ENCODE results near the gene SEC14L3. TPM values are rescaled to one million over a fixed set of nuclear protein-coding genes. Genes with fewer than 3 reads are reported as not detected.

Gene SEC14L3
- total RNA-seq, 4 donors from 2014 or later, result not detected

DNA sequence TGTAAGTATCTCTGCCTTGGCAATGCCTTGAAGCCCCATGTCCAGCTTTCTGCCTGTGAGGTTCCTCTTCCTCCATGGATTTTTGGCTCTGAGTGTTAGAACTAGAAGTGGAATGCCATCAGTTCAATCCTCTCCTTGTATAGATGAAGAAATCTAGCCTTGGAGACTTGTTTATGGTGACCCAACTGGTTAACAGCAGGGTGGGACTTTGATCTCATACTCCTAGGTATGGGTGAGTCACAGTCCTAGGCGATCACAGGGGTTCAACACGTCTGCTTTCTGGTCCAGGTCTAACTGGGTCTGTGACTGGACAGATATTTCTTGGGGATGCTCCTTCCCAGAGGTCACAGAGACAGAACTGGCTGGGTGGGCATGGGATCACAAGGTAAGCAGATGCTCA is 55.4 kb downstream of the SEC14L3 start:
- H3K4me1 ChIP-seq, result peaks cover 0 to 14% (median 10%) of the 10 kb centered on the region in 4 donors
- no peaks in the 10 kb centered on the region for H3K27me3 ChIP-seq
- H3K9me3 ChIP-seq, result no peaks in the 10 kb centered on the region
- H3K4me3 ChIP-seq, result no peak overlapping the region
- 75 to 76% methylated on average over 2 of the region's 2 CpGs for WGBS, 2 donors
- H3K27ac ChIP-seq, result no peak overlapping the region
- H3K36me3 ChIP-seq, result peaks cover 0 to 89% (median 5%) of the 10 kb centered on the region in 3 donors
- DNase-seq (ENCODE audit: low spot score in 2 of 2), result no peak
- no peak for TF ChIP-seq POLR2A (IDR thresholded peaks at IDR 0.05)
- no peak for TF ChIP-seq EP300 (IDR thresholded peaks at IDR 0.05)
- TF ChIP-seq, protein P1, sequence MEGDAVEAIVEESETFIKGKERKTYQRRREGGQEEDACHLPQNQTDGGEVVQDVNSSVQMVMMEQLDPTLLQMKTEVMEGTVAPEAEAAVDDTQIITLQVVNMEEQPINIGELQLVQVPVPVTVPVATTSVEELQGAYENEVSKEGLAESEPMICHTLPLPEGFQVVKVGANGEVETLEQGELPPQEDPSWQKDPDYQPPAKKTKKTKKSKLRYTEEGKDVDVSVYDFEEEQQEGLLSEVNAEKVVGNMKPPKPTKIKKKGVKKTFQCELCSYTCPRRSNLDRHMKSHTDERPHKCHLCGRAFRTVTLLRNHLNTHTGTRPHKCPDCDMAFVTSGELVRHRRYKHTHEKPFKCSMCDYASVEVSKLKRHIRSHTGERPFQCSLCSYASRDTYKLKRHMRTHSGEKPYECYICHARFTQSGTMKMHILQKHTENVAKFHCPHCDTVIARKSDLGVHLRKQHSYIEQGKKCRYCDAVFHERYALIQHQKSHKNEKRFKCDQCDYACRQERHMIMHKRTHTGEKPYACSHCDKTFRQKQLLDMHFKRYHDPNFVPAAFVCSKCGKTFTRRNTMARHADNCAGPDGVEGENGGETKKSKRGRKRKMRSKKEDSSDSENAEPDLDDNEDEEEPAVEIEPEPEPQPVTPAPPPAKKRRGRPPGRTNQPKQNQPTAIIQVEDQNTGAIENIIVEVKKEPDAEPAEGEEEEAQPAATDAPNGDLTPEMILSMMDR (IDR thresholded peaks at IDR 0.05), result no peak

DNA sequence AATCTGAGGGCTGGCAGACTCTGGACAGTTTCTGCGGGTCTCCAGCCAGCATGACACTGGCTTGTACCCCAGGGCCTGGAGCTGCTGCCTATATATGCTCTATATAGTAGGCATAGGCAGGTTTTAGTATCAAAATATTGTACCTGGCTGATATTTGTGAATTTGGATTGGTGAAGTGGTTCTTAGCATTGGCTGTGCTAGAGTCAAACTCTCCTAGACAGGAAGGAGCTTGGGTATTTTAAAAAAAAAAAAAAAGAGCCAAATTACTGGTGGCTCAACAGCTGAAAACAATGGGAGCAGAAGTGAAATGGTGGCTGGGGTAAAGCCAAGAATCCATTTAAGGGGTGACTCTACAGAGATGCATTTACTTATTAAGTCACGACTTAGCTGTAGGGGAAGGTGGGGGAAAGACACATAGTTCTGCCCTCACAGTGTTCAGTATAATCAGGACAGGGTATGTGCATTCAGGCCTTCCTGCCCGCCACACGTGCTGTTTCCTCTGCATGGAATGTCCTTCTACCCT is 57.2 kb downstream of the SEC14L3 start:
- 75 to 79% methylated on average over 3 to 4 of the region's 4 CpGs for WGBS, 2 donors
- TF ChIP-seq, protein P1 (IDR thresholded peaks at IDR 0.05), result no peak
- no peak for TF ChIP-seq POLR2A (IDR thresholded peaks at IDR 0.05)
- no peak for TF ChIP-seq EP300 (IDR thresholded peaks at IDR 0.05)
- Histone ChIP-seq H3K4me1 (no peaks in the 10 kb centered on the region), H3K36me3 (peaks cover 0 to 94% (median 10%) of the 10 kb centered on the region in 3 donors), H3K27ac (peak overlapping the region in 1 of 4 donors; percentile 29), H3K9me3 (no peaks in the 10 kb centered on the region), H3K4me3 (no peak overlapping the region), H3K27me3 (no peaks in the 10 kb centered on the region)
- DNase-seq (ENCODE audit: low spot score in 2 of 2), result no peak

DNA sequence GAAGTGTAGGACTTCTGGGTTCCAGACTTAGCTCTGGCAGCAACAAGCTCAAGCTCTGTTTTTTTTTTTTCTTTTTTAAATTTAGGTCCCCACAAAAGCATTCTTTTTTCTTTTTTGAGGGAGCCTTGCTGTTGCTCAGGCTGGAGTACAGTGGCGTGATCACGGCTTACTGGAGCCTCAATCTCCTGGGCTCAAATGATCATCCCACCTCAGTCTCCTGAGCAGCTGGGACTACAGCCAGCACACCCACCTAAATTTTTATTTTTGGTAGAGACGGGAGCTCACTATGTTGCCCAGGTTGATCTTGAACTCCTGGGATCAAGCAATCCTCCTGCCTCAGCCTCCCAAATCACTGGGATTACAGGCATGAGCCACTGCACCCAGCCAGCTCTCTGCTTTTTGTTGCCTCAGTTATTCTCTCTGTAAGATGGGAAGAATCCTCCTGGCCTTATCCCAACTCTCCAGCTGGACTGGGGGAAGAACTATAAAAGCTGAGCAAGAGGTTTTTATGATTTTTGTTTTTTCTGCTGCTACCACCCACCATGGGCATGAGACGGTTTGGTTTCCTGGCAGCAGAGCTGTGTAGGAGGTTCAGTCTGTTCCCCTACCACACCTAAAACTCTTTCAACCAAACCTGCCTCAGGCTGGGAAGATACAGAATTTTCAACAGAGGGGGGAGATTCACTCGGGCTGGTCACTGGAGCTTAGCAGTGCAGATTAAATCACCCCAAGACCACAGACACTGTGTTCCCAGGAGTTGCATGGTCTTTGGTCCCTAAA is 57.9 kb downstream of the SEC14L3 start:
- no peak overlapping the region for H3K4me3 ChIP-seq
- no peak for DNase-seq (ENCODE audit: low spot score in 2 of 2)
- no peaks in the 10 kb centered on the region for H3K27me3 ChIP-seq
- H3K9me3 ChIP-seq, result no peaks in the 10 kb centered on the region
- peak overlapping the region in 1 of 4 donors; percentile 29 for H3K27ac ChIP-seq
- TF ChIP-seq EP300 (IDR thresholded peaks at IDR 0.05) (no peak), POLR2A (IDR thresholded peaks at IDR 0.05) (no peak)
- TF ChIP-seq, protein P1 (IDR thresholded peaks at IDR 0.05), result no peak
- WGBS, 2 donors, result 63 to 74% methylated on average over 5 of the region's 5 CpGs
- no peaks in the 10 kb centered on the region for H3K4me1 ChIP-seq
- peaks cover 0 to 94% (median 9%) of the 10 kb centered on the region in 3 donors for H3K36me3 ChIP-seq

DNA sequence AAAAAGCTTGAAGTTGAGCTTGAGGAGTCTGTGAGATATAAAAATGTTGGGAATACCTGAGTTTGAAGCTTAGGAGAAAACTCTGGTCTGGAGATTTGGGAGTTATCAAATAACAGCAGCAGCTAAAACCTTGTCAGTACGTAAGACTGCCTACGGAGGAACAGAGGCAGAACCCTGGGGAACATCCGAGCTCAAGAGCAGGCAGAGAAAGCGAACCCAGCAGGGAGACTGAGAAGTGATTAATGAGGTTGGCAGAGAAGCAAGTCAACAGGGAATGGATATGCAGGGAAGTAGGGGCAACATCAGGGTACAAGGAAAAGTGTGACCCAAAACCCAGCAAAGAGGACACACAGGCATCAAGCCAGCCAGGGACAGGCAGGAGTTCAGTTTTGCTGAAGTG is 58.8 kb downstream of the SEC14L3 start:
- TF ChIP-seq EP300 (IDR thresholded peaks at IDR 0.05) (no peak), POLR2A (IDR thresholded peaks at IDR 0.05) (no peak)
- TF ChIP-seq, protein P1 (IDR thresholded peaks at IDR 0.05), result no peak
- no peak overlapping the region for H3K27ac ChIP-seq
- H3K4me1 ChIP-seq, result no peaks in the 10 kb centered on the region
- 83 to 86% methylated on average over 4 of the region's 4 CpGs for WGBS, 2 donors
- H3K9me3 ChIP-seq, result no peaks in the 10 kb centered on the region
- no peak for DNase-seq (ENCODE audit: low spot score in 2 of 2)
- peaks cover 0 to 92% (median 5%) of the 10 kb centered on the region in 3 donors for H3K36me3 ChIP-seq
- no peak overlapping the region for H3K4me3 ChIP-seq
- H3K27me3 ChIP-seq, result no peaks in the 10 kb centered on the region

DNA sequence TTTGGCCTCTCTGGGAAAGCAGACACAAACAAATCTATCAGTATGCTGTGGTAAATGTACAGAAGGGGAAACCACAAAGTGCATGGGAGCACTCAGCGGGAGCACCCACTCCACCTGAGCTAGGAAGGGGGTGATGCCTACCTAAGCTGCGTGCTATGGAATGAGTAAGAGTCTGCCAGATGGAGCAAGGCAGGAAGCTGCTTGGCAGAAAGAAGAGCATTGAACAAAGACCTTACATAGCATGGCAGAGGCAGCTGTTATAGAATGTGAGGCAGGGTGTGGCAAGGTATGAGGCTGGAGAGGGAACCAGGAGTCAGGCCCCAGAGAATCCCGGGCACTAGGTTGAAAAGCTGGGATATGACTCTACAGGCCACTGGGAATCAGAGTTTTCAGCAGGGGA is 60.0 kb downstream of the SEC14L3 start:
- H3K36me3 ChIP-seq, result peaks cover 0 to 94% (median 5%) of the 10 kb centered on the region in 3 donors
- no peaks in the 10 kb centered on the region for H3K9me3 ChIP-seq
- no peak overlapping the region for H3K27ac ChIP-seq
- no peak for DNase-seq (ENCODE audit: low spot score in 2 of 2)
- H3K4me1 ChIP-seq, result no peaks in the 10 kb centered on the region
- TF ChIP-seq POLR2A (IDR thresholded peaks at IDR 0.05) (no peak), EP300 (IDR thresholded peaks at IDR 0.05) (no peak)
- TF ChIP-seq, protein P1 (IDR thresholded peaks at IDR 0.05), result no peak
- no peak overlapping the region for H3K4me3 ChIP-seq
- no peaks in the 10 kb centered on the region for H3K27me3 ChIP-seq
- 92 to 94% methylated on average over 3 of the region's 3 CpGs for WGBS, 2 donors
